IMR-90 (cell line): Measurements from ENCODE around the gene ASPG. TPM values are rescaled to one million over a fixed set of nuclear protein-coding genes. Genes with fewer than 3 reads are reported as not detected.

ENCODE experiments used
- ATAC-seq: fragments of 200-7000 bp; cut with Tn5 transposase; 2 replicates; pipeline ENCODE4 v1.9.1; 2020; ENCODE audit warnings: low read depth, mild to moderate bottlenecking, moderate library complexity
- BruUV-seq: library from RNA; stranded (reverse); fragments of 400-500 nt; replicated peaks from 2 replicates; lab custom pipeline; 2021; lab: Mats Ljungman, UMichigan
- CTCF ChIA-PET: fragments of 300-600 bp; formaldehyde crosslinking; extraction: SDS; loops from one replicate; lab custom pipeline; 2021; ENCODE audit warnings: antibody characterized with exemption; lab: Yijun Ruan, JAX
- POLR2A ChIA-PET: fragments of 300-600 bp; sonication (Branson Sonifier 250); formaldehyde crosslinking; loops from one replicate; lab custom pipeline; 2022; ENCODE audit warnings: antibody characterized with exemption; ENCODE audit not compliant: unreplicated experiment; lab: Charles Lee
- DNase-seq: peaks from one replicate; pipeline ENCODE4 v3.0.0; 2013
- H2AFZ ChIP-seq: replicated peaks from 2 replicates; pipeline ENCODE3; 2013; ENCODE audit warnings: low read length, mild to moderate bottlenecking; ENCODE audit not compliant: poor library complexity
- H2AK5ac ChIP-seq: 2 replicates; pipeline ENCODE4 v1.6.1; 2013; ENCODE audit warnings: low read depth, low read length, inconsistent platforms
- H2AK9ac ChIP-seq: replicated peaks from 2 replicates; pipeline ENCODE3; 2013; ENCODE audit warnings: mild to moderate bottlenecking, low read depth, low read length, moderate library complexity; ENCODE audit not compliant: poor library complexity
- H2BK120ac ChIP-seq: 2 replicates; pipeline ENCODE4 v1.6.1; 2013; ENCODE audit warnings: low read depth, low read length, inconsistent platforms
- H2BK15ac ChIP-seq: 3 replicates; pipeline ENCODE4 v1.6.1; 2013; ENCODE audit warnings: low read depth, low read length, inconsistent platforms
- H2BK20ac ChIP-seq: 2 replicates; pipeline ENCODE4 v1.6.1; 2013; ENCODE audit warnings: low read depth, mild to moderate bottlenecking, inconsistent platforms, low read length, moderate library complexity
- H2BK5ac ChIP-seq: 2 replicates; pipeline ENCODE4 v1.6.1; 2013; ENCODE audit warnings: mild to moderate bottlenecking, low read depth, low read length, inconsistent platforms; ENCODE audit not compliant: poor library complexity, severe bottlenecking
- H3K14ac ChIP-seq: replicated peaks from 2 replicates; pipeline ENCODE4 v1.6.1; 2013; ENCODE audit warnings: low read depth, low read length, inconsistent platforms
- H3K18ac ChIP-seq: 2 replicates; pipeline ENCODE4 v1.6.1; 2013; ENCODE audit warnings: low read depth, low read length, control low read depth
- H3K23ac ChIP-seq: 2 replicates; pipeline ENCODE4 v1.6.1; 2013; ENCODE audit warnings: low read depth, low read length, inconsistent platforms
- H3K27ac ChIP-seq: 2 replicates; pipeline ENCODE4 v1.5.1; 2013; ENCODE audit warnings: mild to moderate bottlenecking, control low read depth, low read length; ENCODE audit not compliant: insufficient read depth
- H3K27me3 ChIP-seq: 2 replicates; pipeline ENCODE4 v1.6.1; 2013; ENCODE audit warnings: low read length; ENCODE audit not compliant: control insufficient read depth, insufficient read depth
- H3K36me3 ChIP-seq: 2 replicates; pipeline ENCODE4 v1.6.1; 2013; ENCODE audit warnings: low read length, mixed read lengths; ENCODE audit not compliant: control insufficient read depth, insufficient read depth
- H3K4ac ChIP-seq: 2 replicates; pipeline ENCODE4 v1.6.1; 2013; ENCODE audit warnings: low read depth, low read length, inconsistent platforms
- H3K4me1 ChIP-seq: 2 replicates; pipeline ENCODE4 v1.6.1; 2013; ENCODE audit warnings: low read length, mixed read lengths; ENCODE audit not compliant: control insufficient read depth, insufficient read depth
- H3K4me2 ChIP-seq: 2 replicates; pipeline ENCODE4 v1.6.1; 2013; ENCODE audit warnings: low read depth, mild to moderate bottlenecking, control low read depth, low read length, moderate library complexity
- H3K4me3 ChIP-seq: 2 replicates; pipeline ENCODE4 v1.5.1; 2013; ENCODE audit warnings: low read depth, mild to moderate bottlenecking, control low read depth, low read length, moderate library complexity; ENCODE audit not compliant: insufficient read depth
- H3K56ac ChIP-seq: 2 replicates; pipeline ENCODE4 v1.6.1; 2013; ENCODE audit warnings: low read length, inconsistent platforms; ENCODE audit not compliant: insufficient read depth; ENCODE audit errors: extremely low read depth
- H3K79me1 ChIP-seq, 2 experiments: 2 replicates each; pipeline ENCODE4 v1.6.1; 2013; ENCODE audit warnings: low read length in 2 of 2, inconsistent platforms in 1 of 2, low read depth in 1 of 2
- H3K9ac ChIP-seq: 2 replicates; pipeline ENCODE4 v1.6.1; 2013; ENCODE audit warnings: low read depth, low read length, control low read depth
- H3K9me1 ChIP-seq: 2 replicates; pipeline ENCODE4 v1.6.1; 2013; ENCODE audit warnings: low read length, inconsistent platforms; ENCODE audit not compliant: insufficient read depth
- H3K9me3 ChIP-seq: 2 replicates; pipeline ENCODE4 v1.6.1; 2013; ENCODE audit warnings: low read length; ENCODE audit not compliant: control insufficient read depth, insufficient read depth
- H4K20me1 ChIP-seq: 2 replicates; pipeline ENCODE4 v1.6.1; 2013; ENCODE audit warnings: low read length, inconsistent platforms; ENCODE audit not compliant: insufficient read depth
- H4K5ac ChIP-seq: 2 replicates; pipeline ENCODE4 v1.6.1; 2013; ENCODE audit warnings: mild to moderate bottlenecking, low read depth, low read length, control low read depth
- H4K8ac ChIP-seq, 2 experiments: 2 replicates each; pipeline ENCODE4 v1.6.1; 2013; ENCODE audit warnings: low read depth in 2 of 2, low read length in 2 of 2, control low read depth in 1 of 2, inconsistent platforms in 1 of 2
- H4K91ac ChIP-seq: 2 replicates; pipeline ENCODE4 v1.6.1; 2013; ENCODE audit warnings: low read depth, low read length, inconsistent platforms; ENCODE audit not compliant: insufficient read depth
- BHLHE40 ChIP-seq: fragments of 150-350 bp; IDR thresholded peaks from 2 replicates; pipeline ENCODE4 v1.6.1; 2016; ENCODE audit warnings: mild to moderate bottlenecking, low read depth, low read length
- CHD1 ChIP-seq: IDR thresholded peaks from 2 replicates; pipeline ENCODE4 v1.6.1; 2012; ENCODE audit warnings: low read depth, low read length, improper control_type of control experiment
- MXI1 ChIP-seq: IDR thresholded peaks from 2 replicates; pipeline ENCODE4 v1.6.1; 2012; ENCODE audit warnings: low read depth, mild to moderate bottlenecking, low read length, moderate library complexity, borderline replicate concordance
- RAD21 ChIP-seq: IDR thresholded peaks from 2 replicates; pipeline ENCODE4 v1.6.1; 2012; ENCODE audit warnings: low read length, improper control_type of control experiment
- RCOR1 ChIP-seq: IDR thresholded peaks from 2 replicates; pipeline ENCODE4 v1.6.1; 2012; ENCODE audit warnings: mild to moderate bottlenecking, low read length, improper control_type of control experiment; ENCODE audit not compliant: insufficient replicate concordance
- SMC3 ChIP-seq: fragments of 150-350 bp; IDR thresholded peaks from 2 replicates; pipeline ENCODE4 v1.6.1; 2016; ENCODE audit warnings: low read depth, mild to moderate bottlenecking, antibody characterized with exemption, low read length, moderate library complexity
- WGBS, 2 experiments: methylation state at CpG; one replicate each; pipeline versions ENCODE4 v1.1.5 to v1.1.7; 2013; ENCODE audit warnings: missing lambda C conversion rate in 2 of 2; ENCODE audit not compliant: insufficient read length in 1 of 2; ENCODE audit errors: extremely low coverage in 2 of 2; 5-methylcytosine and 5-hydroxymethylcytosine counted together
- dilution Hi-C: fragments of 300-500 bp; cut with HindIII; formaldehyde crosslinking; loops from one replicate; pipeline ENCODE4 v1.14.3; 2018; ENCODE audit warnings: low sequenced_read_pairs; ENCODE audit not compliant: unreplicated experiment
- in situ Hi-C: fragments of 300-500 bp; cut with MboI; formaldehyde crosslinking; loops from 3 replicates; pipeline ENCODE4 v1.14.3; 2019; ENCODE audit warnings: low sequenced_read_pairs, inconsistent platforms, mixed read lengths
- intact Hi-C: fragments of 100-400 bp; cut with micrococcal nuclease; formaldehyde crosslinking; loops from 2 replicates; pipeline ENCODE4 v1.10.0; 2022
- polyA plus RNA-seq, 3 experiments: library from polyadenylated mRNA; depleted of rRNA; stranded (reverse); fragments of >200 nt; gene quantifications; 2 replicates each; pipeline ENCODE4 v1.2.3, GENCODE V29; 2012; ENCODE audit warnings: low replicate concordance in 1 of 3
- total RNA-seq: library from RNA; depleted of rRNA; stranded (reverse); fragments of >200 nt; gene quantifications from 2 replicates; pipeline ENCODE4 v1.2.3, GENCODE V29; 2012
- TF ChIP-seq, protein P1 (sequence below): fragments of 150-350 bp; IDR thresholded peaks from 2 replicates; pipeline ENCODE4 v1.6.1; 2017; ENCODE audit warnings: mild to moderate bottlenecking, antibody characterized with exemption, low read length, low read depth

Gene ASPG
- total and polyA plus RNA-seq, 2 of the 4 experiments (the other 2 are of a cell fraction) = not detected

DNA sequence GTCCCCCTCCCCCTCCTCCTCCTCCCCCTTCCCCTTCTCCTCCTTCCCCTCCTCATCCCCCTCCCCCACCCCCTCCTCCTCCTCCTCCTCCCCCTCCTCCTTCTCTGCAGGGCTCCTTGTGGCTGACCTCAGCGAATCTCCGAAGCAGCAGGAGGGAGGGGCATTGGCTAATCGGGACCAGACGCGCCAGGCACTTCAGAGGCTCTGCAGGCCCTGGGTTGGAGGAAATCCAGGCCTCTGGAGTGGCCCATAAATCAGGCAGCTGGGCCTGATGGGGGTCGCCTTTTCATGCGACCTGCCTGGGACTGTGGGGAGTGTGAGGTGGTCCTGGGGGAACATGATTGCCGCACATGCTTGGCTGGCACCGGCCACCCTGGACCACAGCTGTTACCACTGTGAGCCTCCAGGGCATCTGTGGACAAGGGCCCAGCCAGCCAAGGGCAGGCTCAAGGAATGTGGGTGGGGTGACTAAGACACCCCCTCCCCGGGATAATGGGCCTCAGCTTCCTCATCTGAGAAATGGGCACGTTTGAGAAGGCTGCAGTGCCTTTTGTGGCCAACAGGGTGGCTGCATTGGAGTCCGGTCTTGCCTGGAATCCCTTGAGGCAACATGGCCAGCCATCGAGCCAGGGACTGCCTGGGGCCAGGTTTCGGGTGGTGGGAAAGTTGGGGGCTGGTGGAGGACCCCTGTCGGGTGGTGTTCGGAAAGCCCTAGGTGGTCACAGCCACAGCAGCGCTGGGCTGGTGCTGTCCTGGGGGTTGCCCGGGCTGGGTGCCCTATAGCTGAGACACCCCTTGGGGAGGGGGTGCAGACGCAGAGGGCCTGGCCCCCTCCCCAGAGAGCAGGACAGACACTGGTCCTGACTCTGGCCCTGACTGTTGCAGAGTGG is 64.9 kb downstream of the ASPG start:
- H4K91ac ChIP-seq = no peak overlapping the region
- WGBS, 2 experiments = 76% methylated on average over 6 of the region's 19 CpGs; no CpG with 5 or more reads in 1 of the 2 experiments
- H3K14ac ChIP-seq = no peak overlapping the region
- no peak overlapping the region for H3K9ac ChIP-seq
- ChIA-PET POLR2A (no interaction called here), CTCF (no interaction called here)
- H3K36me3 ChIP-seq = no peaks in the 10 kb centered on the region
- BruUV-seq = no TSS peak
- DNase-seq = no peak
- no peak overlapping the region for H2AFZ ChIP-seq
- H2BK20ac ChIP-seq = no peak overlapping the region
- H4K8ac ChIP-seq = no peak overlapping the region
- ATAC-seq = no peak
- dilution Hi-C loops (no loop called here), intact Hi-C loops (no loop called here), in situ Hi-C loops (no loop called here)
- no peaks in the 10 kb centered on the region for H4K20me1 ChIP-seq
- no peak overlapping the region for H2AK9ac ChIP-seq
- no peaks in the 10 kb centered on the region for H3K4me1 ChIP-seq
- no peak overlapping the region for H3K23ac ChIP-seq
- H2BK5ac ChIP-seq = no peak overlapping the region
- no peaks in the 10 kb centered on the region; the same call in 1 of the 2 replicates for H3K9me3 ChIP-seq
- H3K79me1 ChIP-seq = no peaks in the 10 kb centered on the region
- no peak overlapping the region for H2AK5ac ChIP-seq
- no peaks in the 10 kb centered on the region for H3K27me3 ChIP-seq
- no peak overlapping the region for H3K4ac ChIP-seq
- no peak overlapping the region for H3K4me3 ChIP-seq
- TF ChIP-seq BHLHE40 (no peak), CHD1 (no peak), RCOR1 (no peak), RAD21 (no peak), SMC3 (no peak), MXI1 (no peak)
- TF ChIP-seq, protein P1, sequence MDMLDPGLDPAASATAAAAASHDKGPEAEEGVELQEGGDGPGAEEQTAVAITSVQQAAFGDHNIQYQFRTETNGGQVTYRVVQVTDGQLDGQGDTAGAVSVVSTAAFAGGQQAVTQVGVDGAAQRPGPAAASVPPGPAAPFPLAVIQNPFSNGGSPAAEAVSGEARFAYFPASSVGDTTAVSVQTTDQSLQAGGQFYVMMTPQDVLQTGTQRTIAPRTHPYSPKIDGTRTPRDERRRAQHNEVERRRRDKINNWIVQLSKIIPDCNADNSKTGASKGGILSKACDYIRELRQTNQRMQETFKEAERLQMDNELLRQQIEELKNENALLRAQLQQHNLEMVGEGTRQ = no peak
- H3K9me1 ChIP-seq = no peaks in the 10 kb centered on the region
- no peak overlapping the region for H3K4me2 ChIP-seq
- H3K18ac ChIP-seq = no peak overlapping the region
- H2BK120ac ChIP-seq = no peak overlapping the region
- no peak overlapping the region for H3K27ac ChIP-seq
- H4K5ac ChIP-seq = no peak overlapping the region
- no peak overlapping the region for H3K56ac ChIP-seq
- no peak overlapping the region for H2BK15ac ChIP-seq
